Left renal pelvis (tissue), 4 donors: Measurements from ENCODE around the gene NDOR1. TPM values are rescaled to one million over a fixed set of nuclear protein-coding genes. Genes with fewer than 3 reads are reported as not detected.
A peak's percentile ranks its signal among the peaks of the same experiment; 100 is the strongest.
"Not testable (repeated sequence)": the region's sequence is repeated elsewhere in the genome, so short reads cannot be mapped to it uniquely, and the experiment has no call there.

Experiments used
- DNase-seq, 4 donors: peaks; one replicate each; pipeline ENCODE4 v3.0.0-alpha.2; 2013; ENCODE audit warnings: low read depth in 4 of 4, low spot score in 3 of 4
- polyA plus RNA-seq, 4 donors: library from polyadenylated mRNA; unstranded; fragments of 120-200 nt; gene quantifications; one replicate each; pipeline ENCODE4 v1.2.1, GENCODE V29; 2013; ENCODE audit not compliant: insufficient read length in 4 of 4

NDOR1 gene
- polyA plus RNA-seq, 4 donors = 8.8 to 18.8 (median 9.6) TPM

DNA sequence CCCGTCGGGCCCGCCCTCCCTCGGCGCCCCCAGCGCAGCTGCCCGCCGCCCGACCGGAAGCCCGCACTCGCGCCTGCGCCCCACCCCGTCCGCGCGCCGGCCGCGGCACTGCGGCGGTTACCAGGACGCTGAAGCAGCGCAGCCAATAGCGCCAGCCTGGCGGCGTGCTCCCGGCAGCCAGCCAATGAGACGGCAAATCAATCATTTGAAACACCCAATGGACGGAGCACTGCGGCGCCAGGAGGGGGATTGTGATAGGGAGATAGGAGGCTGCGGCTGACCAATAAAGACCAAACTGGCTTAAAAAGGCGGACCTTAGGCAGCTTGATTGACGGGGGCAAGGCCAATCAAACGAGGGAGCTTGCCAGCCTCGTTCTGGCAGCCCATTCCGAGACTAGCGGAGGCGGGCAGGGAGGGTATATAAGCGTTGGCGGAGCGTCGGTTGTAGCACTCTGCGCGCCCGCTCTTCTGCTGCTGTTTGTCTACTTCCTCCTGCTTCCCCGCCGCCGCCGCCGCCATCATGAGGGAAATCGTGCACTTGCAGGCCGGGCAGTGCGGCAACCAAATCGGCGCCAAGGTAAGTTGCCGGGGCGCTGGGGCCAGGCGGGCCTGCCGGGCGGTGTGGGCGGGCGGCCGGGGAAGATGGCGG is 35.5 kb downstream of the NDOR1 start, which contains the start of gene TUBB4B:
TUBB4B (plus strand) TSS at position 447 of the 649 bp plus-strand sequence; CDS start at position 521, 74 bp downstream.
- peak; percentile 98 to 100 (median 99) for DNase-seq

DNA sequence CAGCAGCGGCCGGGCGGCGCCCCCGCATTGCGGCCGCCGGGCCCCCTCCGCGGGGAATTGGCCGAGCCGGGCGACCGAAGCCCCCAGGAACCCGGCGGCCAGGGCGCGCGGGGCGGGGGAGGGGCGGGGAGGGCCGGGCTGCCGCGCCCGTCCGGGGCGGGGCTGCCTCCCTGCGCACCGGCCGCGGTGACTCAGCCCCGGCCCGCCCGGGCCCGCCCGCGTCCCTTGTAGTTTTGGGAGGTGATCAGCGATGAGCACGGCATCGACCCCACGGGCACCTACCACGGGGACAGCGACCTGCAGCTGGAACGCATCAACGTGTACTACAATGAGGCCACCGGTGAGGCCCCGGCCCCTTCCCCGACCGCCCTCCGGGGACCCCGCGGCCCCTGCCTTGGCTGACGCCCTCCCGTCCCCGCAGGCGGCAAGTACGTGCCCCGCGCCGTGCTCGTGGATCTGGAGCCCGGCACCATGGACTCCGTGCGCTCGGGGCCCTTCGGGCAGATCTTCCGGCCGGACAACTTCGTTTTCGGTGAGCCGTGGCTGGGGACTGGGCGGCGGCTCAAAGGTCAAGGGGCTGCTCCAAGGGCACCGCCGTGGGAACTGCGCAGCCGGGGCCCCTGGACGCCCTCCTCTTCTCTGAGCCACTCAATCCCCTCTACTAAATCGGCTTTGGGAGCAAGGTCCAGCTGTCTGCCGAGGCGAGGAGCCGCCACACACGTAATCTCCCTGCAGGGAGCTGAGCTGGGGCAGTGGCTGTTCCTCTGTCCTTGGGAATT is 36.2 kb downstream of the NDOR1 start:
- DNase-seq = no peak

DNA sequence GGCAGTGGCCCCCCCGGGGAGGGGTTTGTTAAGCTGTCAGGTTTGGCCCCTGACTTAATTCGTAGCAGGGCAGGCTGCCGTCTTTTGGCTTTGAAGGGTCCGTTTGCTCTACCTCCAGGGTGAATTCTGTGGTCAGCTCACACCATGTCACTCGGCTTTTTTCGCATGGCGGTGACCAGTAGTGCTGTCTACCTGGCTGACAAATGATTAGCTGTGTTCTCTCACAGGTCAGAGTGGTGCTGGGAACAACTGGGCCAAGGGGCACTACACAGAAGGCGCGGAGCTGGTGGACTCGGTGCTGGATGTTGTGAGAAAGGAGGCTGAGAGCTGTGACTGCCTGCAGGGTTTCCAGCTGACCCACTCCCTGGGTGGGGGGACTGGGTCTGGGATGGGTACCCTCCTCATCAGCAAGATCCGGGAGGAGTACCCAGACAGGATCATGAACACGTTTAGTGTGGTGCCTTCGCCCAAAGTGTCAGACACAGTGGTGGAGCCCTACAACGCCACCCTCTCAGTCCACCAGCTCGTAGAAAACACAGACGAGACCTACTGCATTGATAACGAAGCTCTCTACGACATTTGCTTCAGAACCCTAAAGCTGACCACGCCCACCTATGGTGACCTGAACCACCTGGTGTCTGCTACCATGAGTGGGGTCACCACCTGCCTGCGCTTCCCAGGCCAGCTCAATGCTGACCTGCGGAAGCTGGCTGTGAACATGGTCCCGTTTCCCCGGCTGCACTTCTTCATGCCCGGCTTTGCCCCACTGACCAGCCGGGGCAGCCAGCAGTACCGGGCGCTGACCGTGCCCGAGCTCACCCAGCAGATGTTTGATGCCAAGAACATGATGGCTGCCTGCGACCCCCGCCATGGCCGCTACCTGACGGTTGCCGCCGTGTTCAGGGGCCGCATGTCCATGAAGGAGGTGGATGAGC is 37.0 kb downstream of the NDOR1 start:
- no peak for DNase-seq

DNA sequence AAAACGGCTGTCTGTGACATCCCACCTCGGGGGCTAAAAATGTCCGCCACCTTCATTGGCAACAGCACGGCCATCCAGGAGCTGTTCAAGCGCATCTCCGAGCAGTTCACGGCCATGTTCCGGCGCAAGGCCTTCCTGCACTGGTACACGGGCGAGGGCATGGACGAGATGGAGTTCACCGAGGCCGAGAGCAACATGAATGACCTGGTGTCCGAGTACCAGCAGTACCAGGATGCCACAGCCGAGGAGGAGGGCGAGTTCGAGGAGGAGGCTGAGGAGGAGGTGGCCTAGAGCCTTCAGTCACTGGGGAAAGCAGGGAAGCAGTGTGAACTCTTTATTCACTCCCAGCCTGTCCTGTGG is 37.7 kb downstream of the NDOR1 start:
- DNase-seq = not testable (repeated sequence)

DNA sequence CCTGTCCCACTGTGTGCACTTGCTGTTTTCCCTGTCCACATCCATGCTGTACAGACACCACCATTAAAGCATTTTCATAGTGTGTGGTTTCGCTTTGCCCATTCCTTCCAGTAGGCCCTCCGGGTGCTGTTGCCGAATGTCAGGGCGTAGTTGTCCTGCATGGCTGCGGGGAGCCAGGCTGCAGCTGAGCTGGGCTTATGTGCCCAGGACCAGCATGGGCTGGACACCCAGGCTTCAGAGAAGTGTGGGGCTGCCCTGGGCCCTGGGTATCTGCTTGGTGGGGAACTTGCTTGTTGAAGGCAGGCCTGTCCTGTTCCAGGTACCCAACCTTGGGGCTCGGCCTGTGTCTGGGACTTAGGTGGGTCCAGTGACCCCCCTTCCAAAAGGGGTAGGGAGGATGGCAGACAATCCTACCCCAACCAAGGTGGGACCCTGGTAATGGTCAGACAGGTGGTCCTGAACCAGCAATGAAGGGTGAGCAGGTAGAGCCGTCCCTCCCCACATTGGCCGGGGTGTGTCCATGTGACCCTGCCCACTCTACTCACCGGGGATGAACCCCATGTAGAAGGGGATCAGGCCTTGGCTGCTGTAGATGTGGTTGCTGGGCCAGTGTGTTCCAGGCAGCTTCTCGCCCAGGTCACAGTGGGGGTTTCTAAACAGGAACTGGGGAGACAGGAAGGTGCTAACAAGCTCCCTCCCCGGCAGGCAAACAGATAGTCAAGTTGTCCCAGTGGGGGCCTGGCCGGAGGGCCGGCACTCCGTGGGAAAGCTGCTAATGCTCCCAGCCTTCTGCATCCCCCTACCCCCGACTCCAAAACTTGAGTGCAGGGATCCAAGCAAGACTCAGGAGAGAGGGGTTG is 38.4 kb downstream of the NDOR1 start:
- DNase-seq = no peak

DNA sequence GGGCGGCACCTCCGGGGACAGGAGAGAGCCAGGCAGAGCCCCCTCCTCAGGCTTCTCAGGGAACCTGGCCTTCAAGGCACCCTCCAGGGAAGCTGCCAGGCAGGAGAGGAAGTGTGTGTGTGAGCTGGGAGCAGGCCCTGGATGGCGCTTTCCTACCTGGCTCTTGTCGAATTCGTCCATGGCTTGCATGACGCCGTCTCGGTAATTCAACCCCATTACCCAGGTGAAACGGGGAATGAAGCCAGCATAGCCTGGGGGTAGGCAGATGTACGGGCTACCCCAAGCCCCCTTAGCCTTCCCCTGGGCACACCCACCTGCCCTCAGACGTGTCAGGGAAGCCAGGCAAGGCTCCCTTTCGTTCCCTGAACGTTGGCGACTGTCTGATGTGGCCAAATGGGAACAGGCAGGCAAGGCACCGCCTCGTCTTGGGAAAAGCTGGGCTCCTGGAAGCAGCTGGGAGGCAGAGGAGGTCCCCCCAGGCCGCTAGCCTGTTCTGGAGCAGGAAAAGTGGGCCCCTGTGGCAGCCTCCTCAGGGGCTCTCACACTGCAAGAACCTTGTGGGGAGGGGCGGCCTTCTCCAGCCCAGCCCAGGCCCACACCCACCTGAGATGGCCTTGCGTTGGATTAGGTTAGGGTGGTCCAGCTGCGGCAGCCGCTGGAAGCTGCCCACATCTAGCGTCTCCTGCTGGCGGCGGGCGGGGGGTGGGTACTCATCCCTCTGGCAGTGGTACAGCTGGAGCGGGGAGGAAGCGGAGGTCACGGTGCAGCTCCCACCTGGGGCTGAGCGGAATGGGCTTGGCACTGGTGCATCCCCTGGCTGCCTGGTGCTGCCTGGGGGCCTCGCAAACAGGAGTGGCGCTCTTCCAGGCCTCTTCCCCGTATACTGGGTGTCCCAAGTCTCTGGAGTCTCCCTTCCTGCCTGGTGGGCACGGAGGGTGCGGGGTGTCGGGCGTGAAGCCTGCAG is 39.3 kb downstream of the NDOR1 start:
- DNase-seq = no peak

DNA sequence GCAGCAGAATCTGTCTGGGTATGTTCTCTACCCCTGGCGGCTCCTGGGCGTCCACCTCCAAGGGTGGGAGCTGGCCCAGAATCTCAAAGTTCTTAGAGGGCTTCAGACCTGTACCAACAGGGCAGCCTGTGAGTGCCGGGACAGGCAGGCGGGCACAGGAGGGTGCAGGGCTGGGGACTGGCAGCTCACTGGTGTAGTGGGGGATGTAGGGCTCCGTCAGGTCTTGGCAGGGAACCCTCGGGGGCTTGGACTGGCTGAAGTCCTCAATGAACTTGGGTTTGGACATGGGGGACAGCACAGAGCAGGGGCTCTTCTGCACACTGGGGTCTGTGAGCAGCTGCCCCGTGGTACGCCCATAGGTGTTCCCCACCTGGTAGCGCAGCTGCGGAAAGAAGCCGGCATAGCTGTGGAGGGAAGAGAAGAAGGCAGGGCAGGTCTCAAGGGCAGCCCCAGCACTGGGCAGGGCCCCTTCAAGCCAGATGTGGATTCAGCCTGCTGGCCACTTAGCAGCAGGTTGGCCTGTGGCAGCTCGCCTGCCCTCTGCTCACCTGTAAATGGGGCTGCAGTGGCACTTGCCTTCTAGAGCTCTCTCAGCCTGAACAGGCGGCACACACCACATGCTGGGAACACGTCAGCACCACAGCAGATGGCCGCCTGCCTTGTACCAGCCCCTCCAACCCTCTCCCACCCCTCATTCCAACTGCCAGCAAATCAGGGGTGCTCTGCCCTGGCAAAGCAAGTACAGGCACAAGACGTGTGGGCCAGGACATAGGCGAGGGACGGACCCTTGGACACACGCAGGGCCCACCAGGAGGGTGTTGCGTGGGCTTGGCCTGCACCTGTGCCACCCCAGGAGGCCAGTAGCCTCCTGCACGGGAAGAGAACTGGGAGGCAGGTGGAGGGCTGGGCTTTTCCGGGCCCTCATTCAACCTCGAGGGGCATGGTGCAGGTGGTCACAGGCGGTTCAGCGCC is 40.2 kb downstream of the NDOR1 start:
- no peak for DNase-seq

DNA sequence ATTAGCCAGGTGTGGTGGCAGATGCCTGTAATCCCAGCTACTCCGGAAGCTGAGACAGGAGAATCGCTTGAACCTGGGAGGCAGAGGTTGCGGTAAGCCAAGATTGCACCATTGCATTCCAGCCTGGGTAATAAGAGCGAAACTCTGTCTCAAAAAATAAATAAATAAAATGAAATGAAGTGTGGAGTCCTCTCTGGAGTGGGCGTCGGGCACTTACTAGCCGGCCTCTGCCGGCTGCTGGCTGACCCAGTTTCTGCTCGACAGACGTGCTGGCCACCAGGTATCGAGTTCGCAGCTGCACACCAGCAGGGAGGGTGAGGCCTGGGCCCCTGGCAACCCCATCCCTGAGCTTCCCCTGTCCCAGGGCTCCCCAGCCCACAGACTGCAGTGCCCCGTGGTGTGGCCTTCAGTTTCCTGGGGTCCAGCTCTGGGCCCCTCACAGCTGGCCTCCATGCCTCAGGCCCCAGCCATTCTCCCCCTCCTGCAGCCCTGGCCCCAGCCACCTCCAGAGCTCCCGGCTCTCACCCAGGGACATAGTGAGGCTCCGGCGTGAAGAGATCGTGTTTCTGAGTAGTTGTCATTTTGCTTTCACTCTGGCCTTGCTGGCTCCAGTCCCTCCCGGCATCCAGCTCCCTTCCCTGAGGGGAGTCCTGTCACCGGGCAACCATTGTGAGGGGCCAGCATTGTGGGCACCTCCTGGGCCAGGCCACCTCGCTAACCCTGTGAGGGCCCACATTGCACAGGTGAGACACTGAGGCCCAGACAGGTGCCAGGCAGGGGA is 41.8 kb downstream of the NDOR1 start:
- DNase-seq = no peak

DNA sequence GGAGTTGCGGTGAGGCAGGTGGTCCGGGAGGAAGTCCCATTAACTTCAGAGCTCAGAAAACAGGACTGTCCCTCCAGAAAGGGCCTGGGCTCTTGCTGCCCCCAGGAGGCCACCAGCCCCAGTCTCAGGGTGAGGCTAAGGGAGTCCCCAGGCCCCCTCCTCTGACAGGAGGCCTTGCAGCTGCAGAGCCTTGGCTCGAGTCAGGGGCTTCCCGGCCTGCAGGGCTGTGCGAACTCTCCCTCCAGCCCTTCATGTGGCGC is 42.3 kb downstream of the NDOR1 start:
- no peak for DNase-seq

DNA sequence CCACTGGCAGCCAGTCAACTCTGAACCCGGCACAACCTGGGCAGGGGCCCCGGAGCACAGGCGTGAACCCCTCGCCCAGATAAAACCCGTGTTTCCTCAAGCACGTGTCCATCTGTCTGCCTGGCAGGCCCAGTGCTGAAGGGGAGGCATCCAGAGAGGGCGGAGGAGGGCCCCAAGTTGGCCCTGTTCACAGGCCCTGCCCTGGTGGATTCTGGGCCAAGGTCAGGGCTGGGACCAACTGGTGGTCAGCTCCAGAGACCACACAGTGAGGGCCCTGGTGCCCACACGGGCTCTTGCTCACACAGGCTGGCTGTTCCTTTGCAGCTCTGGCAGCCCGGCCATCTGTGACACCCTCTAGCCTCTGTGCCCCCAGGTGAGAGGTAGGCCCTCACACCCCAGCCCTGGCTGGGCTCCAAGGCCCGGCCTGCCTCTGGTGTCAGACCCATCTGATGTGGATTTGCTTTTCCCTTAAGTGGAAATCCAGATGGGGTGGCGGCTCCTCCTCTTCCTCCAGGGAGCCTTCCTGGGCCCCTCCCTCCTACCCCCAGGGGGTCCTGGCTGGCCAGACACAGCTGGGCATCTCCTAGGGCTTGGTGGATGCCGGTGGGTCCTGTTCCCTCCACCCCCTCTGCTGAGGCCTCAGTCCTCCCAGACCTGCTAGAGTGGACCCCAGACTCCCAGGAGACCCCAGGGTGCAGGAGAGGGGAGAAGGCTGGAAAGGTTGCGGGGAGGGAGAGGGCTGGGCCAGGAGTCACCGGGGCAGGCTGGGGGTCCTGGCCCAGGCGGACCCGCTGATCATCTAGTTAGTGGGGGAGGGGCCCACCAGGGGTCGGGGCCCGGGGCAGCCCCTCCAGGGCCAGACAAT is 45.1 kb downstream of the NDOR1 start:
- no peak for DNase-seq

DNA sequence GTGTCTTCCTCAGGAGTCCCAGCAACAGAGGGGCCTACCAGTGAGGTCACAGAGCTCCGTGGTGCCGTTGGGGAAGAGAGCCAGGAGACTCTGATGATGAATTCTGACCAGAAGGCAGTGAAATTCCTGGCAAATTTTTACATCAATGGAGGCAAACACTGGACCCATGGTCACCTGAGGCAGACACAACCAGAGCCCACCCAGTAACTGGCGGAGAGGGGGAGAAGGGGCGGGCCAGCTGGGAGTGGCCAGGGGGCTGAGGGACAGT is 45.6 kb downstream of the NDOR1 start, which contains the start of gene STPG3:
STPG3 (plus strand) TSS at position 93 of the 268 bp plus-strand sequence; CDS start at position 94, 1 bp downstream.
- no peak for DNase-seq

DNA sequence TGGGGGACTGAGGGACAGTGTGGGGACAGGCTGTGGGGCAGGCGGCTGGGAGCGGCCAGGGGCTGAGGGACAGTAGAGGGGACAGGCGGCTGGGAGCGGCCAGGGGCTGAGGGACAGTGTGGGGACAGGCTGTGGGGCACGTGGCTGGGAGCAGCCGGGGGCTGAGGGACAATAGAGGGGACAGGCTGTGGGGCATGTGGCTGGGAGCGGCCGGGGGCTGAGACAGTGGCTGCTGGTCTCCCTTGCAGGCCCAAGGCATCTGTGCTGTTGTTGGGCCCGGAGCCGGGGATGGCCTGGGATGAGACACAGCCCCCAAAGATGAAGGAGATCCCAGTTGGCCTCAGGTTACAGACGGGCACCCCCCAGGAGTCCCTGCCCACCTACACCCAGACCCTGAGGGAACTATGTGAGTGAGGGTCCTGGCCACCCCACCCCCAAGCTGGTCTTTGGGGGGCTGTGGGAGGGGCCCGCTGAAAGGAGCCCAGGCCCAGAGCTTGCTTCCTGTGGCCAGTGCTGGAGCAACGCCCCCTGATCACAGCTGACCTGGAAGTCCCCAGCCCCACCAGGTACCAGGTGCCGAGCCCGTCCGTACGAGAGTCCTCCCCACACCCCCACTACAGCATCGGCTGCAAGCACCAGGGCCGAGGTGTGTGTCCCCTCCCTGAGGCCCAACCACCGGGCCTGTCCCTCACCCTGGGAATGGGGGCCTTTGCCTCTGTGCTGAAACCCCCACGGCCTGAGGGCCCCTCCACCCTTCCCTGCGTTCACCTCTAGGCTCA is 46.2 kb downstream of the NDOR1 start:
- no peak for DNase-seq

DNA sequence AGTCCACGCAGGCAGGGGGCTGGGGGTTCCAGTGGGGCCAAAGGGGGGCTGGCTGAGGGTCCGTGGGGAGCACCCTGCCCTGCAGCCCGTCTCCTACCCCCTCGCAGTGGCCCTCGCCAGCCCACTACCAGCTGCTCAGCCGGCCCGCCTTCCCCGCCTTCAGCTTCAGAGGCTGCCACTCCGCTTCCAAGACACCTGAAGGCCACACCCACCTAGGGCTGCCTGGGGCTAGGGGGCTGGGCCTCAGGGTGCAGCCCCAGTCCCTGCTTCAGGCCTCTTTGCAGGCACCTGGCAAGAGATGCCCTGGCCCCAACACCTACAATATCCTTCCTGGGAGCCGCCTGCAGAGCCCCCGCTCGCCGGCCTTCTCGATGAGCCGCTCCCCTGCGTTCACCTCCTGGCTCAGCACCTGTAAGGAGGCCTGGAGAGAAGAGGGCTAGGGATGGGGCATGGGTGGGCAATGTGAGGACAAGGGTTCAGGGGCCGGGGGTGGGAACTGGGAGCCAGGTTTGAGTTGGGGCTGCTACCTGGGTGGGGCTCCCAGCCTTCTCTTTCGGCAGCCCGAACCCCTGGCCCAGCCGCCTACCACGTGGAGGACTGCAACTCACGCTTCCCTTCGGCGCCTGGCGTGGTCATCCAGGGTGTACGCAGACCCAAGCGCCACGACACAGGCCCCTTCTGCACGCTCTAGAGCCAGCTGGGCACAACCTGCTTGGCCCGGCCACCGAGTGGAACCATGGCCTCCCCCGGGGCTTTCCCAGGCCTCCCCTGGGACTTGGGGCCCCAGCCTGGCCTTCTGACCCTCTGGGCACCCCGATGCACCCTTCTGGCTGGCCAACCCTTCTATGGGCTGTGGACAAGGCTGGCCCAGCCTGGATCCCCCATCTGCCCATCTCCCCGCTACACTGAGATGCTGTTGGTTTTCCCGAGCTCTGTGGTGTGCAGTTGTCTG is 47.3 kb downstream of the NDOR1 start:
- no peak for DNase-seq

DNA sequence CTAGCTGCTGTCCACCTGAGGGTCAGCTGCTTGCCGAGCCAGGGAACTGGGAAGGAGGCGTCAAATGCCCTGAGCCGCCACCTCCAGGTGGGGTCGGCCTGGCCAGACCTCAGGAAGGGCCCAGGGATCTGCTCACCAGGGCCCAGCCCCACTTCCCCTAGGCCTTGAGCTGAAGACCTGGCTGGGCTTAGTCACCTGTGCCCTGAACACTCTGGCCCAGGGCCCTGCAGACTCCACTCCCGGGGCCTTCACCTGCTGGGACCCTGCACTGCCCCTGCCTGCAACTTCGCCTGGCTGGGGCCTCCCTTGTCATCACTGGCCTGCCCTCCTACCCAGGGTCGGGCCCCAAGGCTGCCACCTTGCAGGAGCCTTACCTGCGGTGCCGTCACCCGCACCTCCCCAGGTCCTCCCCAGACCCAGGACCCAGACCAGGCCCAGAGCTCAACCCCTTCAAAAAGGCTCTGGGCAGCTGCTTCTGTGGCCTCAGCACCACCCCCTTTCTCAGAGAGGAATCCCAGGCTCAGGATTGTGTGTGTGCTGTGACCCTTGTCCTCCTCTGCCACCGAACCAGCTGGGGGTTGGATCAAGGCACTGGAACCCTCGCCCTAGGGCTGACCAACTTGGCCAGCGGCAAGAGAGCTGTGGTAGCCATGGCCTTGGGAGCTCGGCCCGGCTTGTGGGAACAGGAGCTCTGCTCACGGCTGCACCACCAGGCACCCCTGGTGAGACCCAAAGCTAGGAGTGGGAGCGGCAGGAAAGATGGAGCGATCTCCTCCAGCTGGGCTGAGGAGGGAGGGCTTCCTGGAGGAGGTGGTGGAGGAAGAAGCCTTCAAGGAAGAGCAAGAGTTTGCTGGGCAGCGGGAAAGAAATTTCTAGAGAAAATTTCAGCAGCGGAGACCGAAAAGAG is 48.5 kb downstream of the NDOR1 start:
- DNase-seq = no peak
